ENCODE measurements around the gene EEFSEC.

EEFSEC gene

DNA sequence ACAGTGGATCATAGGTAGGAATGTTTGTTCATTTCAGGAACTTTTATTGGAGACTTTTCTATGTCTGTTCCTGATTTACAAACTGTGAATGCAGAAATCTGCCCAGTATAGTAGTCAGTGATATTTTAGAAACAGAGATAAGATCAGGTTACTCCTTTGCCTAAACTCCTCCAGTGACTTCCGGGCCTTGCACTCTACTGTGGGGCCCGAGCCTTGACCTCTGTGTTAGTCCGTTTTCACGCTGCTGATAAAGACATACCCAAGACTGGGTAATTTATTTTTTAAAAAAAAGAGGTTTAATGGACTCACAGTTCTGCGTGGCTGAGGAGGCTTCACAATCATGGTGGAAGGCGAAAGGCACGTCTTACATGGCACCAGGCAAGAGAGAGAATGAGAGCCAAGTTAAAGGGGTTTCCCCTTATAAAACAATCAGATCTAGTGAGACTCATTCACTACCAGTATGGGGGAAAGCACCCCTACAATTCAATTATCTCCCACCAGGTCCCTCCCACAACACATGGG lies 186.3 kb downstream of the EEFSEC start:
- peak; percentile 5 for DNase-seq

DNA sequence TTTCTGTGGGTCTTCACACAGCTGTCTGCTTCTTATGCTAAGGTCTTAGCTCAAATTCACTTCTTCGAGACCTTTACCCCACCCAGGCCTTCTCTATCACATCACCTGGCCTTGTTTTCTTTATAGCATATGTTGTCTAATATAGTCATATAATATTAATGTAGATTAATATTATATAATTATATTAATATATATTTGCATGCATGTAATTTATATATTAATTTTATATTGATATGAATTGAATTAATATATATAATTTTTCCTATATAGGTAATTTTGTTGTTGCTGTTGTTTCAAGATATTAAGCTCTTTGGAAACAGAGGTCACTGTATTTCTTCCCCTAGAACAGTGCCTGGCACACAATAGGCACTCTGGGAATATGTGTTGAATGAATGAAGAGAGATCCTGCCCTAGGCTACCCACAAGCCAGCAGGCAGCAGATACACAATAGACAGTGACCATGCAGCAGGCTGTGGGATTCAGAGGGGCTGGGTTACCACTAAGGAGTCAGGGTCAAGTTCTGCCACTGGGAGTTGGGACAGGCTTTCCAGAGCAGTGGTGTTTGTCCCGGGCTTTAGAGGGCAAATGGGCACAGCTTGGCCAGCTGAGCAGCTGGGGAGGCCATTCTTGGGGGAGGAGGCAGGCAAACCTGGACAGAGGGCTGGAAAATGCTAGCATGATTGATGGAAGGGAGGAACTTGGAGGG lies 187.1 kb downstream of the EEFSEC start:
- DNase-seq = no peak

DNA sequence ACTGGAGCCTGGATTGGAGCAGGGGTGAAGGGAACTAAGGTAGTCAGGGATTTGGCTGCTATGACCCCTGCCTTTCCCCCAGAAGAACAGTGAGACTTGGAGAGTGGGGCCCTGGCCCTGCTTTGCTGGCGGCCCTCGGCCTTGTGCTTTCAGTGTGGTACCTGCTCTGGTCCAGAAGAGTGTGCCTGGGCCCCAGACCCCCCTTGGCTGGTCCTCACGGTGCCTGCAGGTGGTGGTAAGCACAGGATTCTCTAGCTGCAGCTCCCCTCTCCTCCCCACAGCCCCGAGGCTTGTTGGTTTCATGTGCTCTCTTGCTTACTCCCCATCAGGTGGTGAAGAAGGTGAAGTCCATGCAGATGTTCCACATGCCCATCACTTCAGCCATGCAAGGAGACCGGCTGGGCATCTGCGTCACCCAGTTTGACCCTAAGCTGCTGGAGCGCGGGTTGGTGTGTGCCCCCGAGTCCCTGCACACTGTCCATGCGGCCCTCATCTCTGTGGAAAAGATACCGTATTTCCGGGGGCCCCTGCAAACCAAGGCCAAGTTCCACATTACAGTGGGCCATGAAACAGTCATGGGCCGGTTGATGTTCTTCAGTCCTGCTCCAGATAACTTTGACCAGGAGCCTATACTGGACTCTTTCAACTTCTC lies 187.7 kb downstream of the EEFSEC start:
- no peak for DNase-seq

DNA sequence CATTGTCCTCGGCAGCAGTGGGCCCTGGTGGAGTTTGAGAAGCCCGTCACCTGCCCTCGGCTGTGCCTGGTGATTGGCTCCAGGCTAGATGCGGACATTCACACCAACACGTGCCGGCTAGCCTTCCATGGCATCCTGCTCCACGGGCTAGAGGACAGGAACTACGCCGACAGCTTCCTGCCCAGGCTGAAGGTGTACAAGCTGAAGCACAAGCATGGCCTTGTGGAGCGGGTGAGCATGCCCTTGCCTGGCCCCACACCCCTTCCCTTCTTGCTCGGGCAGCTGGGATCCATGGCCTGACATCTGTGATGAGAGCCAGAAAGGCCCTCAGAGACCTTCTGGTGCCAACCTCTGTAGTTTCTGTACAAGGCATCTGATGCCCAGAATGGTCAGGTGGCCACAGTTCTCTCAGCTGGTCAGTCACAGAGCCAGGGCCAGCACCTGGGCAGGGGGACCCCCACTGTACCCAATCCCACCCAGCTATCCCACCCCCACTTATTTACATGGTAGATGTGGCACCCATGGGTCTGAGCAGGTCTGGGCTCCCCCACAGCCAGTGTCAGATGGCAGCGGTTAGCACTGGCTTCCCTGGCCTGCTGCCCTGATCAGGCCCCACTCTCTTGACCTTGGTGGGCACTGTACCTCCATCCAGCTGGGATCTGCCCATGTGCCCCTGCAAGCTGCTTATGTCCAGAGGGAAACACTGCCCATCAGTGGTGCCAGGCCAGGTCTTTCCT lies 188.5 kb downstream of the EEFSEC start:
- no peak for DNase-seq

DNA sequence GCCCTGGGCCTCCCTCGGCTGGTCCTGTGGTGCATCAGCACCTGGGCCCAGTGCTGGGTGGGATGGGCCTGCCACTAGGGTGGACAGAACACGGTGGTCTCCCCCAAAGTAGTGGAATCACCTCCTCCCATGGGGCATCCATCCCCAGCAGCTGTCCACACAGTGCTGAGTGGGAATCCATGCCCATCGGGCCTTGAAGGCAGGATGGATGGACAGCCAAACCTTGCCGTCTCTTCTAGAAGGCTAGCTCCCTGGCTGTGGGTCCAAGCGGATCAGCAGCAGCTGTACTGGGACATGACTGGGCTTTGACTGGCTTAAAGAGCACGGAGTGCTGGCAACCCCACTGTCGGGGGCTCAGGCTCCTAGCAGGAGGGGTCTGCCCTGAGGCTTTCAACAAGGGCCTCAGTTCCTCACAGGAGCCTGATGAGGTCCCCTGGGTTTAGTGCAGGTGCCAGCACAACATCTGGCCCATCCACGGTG lies 189.5 kb downstream of the EEFSEC start:
- DNase-seq = no peak

DNA sequence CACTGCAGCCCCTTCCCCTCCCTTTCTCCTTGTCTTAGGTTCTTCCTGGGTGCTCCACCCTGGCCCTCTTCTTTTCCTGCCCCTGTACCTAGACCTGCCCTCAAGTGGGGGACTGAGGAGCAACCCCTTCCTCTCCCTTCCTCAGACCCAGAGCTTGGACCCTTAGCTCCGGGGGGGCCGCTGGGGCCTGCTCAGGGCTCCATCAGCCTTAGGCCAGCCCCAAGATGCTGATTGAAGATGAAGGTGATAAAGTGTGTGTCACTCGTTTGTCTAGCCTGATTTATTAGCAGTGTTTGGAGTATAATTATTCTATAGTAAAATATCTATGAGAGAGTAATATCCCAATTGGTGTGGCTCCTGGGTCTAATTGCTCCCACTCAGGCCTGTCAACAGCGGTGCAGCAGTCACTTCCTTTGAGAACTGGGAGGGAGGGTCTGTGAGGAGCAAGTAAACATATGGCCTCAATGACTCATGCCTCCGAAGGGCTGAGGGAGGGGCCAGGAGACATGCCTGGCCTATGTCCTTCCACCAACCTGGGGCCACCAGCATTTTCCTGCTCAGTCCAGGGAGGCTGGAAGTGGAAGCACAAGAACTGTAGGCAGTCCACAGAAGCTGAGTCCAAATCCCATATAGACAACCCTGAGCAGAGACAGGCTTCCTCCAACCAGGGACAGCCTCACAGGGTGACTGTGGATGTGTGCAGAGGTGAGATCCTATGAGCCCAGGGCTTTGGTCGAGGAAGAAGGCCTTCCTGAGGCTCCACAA lies 190.2 kb downstream of the EEFSEC start:
- DNase-seq = no peak

DNA sequence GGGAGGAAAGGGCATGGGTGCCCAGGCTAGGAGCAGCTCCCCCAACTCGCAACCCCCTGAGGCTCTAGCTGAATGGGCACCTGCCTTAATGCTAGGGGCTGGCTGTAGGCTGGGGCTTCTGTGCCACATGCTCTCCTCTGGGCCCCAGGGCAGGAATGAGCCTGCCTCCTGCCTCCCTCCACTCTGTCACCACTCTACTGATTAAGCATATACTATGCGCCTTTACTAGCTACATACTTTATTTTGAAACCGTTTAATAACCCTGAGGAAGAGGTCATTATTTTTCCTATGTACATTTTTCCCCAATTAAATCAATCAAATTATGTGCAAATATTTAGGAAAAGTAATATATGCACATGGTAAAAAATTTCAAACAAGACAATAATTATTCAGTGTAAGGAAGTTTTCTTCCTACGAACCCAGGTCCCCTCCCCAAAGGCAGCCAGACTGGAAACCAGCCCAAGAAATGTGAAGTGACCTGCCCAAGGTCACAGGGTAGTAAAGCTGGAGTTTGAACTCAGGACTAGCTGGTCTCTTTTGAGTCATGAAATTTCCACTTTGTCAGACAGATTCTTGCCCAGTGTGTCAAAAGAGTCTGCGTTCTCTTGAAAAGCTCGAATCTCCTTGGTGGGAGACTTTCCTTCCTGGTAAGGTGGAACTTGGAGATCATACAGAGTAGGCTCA lies 190.9 kb downstream of the EEFSEC start:
- DNase-seq = no peak

DNA sequence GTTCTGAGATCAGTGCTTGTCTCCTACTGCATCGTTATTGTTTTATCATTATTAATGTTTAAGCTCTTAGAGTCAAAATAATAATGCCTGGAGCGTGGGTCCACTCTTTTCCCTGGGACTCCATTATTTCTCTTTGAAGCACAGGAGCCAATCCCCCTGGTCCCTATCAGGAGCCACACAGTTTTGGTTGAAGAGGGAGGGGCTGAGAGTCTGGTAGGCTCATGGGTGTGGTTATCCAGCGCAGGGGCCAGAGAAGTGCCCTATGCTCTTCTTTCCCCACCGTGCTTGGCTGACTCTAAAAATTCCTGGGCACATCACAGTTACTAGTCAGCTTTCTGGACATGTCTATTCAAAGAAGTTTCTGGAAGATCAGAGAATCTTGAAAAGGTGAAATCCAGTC lies 191.9 kb downstream of the EEFSEC start:
- no peak for DNase-seq

DNA sequence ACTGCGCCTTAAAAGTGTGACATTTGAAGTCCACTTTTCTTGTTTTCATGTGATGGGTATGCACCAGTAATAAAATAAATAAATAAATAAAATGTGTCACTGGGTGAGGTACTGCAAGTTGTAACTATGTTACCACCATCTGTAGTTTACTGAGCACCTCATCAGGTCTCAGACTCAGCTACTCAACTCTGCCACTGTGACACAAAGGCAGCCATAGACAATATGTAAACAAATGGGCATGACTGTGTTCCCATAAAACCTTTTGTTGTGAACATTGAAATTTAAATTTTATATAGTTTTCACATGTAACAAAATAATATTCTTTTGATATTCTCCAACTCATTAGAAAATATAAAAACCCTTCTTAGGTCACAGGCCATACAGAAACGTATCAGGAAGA lies 193.3 kb downstream of the EEFSEC start:
- DNase-seq = no peak

DNA sequence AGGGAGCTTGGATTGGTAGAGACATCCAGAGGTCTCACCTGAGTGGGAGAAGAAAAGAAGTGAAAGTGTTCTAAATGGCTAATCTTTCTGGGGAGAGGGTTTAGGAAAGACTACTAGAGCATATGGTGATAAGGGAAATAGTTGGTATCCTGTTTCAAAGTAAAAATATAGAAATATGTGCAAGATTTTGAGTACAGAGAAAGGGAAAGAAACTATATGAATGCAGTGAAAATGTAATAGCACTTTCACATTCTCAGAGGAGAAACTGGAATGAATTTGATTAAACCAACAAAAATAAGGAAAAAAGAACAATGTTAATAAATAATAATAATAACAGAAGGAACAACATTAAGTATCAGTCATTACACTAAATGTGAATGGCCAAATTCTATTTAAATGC lies 194.0 kb downstream of the EEFSEC start:
- DNase-seq = no peak

DNA sequence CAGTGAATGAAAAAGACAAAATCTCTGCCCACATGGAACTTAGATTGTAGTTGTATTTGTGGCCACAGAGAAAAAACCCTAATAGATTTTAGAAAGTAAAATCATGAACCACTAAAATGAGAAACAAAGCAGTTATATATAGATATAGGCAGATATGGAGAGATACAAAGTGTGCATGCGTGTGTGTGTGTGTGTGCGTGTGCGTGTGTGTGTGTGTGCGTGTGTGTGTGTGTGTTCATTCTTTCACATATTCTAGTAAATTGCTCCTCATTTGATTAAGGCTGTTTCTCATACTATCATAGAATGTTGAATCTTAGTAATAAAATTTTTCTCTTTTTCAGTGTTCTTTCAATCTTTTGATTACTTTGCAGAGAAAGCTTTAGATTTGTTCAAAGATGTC lies 194.8 kb downstream of the EEFSEC start:
- DNase-seq = no peak

DNA sequence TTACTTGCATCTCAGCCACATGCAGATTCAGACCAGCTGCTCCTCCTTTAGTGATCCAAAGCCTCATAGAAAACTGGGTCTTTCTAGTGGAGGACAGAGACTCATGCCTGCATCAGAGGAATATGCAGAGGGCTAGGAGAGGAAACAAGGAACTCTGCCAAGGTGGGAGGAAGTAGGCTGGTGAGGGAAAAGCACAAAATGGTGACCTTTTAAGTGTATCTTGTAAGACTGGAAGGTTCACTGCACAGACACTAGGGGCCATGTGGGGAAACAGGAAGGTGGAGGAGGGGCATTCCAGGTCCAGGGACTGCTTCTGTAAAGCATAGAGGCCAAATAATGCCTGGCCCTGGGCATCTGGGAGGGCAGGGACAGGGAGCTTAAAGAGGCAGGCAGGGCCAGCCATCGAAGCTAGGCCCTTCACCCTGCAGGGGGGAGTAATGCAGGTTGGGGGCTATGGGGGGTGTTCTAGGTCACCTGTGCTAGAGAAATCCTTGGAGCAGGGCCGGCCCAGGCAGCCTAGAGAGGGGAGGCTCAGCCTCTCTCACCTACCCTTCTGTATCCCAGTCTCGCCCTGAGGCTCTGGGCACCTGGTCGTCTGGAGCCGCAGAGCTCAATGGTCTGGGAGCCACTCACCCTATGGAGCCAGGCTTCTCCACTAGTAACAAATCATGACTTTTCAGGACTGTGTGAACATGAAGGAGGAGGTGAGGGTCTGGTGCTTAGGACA lies 195.7 kb downstream of the EEFSEC start:
- no peak for DNase-seq

DNA sequence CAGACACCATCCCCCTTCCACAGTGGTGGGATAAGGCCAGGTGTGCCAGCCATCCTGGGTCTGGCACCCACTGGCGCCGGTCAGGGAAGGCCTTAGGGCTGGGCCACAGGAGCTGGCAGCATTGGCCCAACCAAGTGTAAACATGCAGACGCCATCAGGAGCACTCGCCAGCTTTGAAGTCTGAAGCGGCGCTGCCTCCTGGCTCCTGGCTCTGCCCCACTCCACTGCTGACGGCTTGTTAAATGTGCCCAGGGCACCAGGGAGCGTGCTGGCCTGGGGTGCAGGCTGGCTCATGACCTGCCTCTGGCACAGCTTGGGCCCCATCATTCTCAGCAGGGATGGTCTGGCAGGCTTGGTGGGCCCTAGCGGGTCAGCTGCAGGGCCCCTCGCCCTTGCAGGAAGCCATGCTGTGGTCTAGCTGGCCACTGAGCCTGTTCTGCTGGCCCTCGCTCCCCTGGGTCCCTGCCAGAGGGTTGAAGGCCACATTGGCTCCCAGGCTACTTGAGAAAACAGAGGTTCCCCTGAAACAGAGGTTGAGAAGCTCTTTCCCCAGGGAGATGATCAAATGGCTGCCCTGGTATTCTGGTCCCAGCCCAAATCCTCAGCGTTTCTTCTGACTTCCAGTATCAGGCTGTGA lies 196.8 kb downstream of the EEFSEC start:
- no peak for DNase-seq

DNA sequence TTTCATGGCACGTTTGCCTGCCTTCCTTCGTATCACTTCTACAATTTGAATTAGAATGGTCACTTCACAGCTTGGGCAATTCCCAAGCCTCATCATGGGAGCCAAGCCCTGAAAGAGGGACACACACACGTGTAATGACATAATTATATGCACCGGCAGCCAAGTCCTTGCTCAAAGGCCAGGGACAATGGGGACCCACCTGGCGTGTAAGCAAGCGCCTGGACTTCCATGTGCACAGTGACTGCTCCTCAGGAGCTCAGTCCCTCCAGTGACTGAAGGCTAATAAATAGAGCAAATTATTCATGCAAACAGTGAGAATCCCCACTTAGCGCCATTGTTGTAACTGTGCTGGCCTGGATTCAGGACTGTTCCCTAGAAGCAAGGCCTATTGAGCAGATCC lies 198.3 kb downstream of the EEFSEC start:
- DNase-seq = no peak

DNA sequence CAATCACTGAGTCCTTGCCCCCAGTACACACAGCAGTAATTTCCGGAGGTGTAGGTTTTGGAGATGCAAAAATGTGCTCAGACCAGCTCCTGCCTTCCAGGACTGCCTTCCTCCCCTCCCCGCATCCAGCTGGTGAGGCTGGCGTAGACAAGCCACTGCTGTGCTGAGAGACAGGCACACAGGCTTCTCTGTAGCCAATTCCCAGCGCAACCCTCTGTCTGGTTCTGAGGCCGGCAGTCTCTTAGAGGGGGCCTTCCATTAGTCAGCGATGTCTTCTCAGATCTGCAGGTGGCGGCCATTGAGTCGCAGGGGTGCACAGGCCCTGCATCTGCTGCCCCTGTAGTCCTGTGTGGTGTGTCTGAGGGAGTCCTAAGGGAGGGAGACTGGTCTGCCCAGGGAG lies 199.0 kb downstream of the EEFSEC start:
- no peak for DNase-seq

DNA sequence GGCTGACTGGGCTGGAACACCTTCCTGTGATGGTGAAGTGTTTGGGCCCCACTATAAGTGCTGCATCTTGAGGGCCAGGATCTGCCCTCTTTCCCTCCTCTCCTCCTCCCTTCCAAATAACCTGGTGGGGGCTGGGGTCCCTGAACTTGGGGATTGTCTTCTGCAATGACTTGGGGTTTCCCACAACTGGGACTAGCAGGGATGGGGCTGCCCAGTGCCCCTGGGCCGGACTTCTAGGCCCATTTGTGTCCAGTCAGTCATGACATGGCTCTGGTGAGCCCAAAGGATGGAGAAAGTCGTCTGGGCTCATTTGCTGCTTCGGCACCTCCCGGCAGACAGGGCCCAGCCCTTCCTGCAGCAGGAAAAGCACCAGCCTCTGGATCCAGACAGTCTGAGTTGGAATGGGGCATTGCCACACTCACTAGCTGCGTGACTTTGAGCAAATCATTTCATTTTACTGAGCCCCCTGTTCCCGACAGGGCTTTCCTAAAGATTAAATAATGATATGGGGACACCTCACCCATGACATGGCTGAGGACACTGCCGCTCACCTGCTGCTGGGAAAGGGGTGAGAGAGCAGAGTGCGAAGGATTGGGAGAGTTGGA lies 200.2 kb downstream of the EEFSEC start:
- DNase-seq = no peak

DNA sequence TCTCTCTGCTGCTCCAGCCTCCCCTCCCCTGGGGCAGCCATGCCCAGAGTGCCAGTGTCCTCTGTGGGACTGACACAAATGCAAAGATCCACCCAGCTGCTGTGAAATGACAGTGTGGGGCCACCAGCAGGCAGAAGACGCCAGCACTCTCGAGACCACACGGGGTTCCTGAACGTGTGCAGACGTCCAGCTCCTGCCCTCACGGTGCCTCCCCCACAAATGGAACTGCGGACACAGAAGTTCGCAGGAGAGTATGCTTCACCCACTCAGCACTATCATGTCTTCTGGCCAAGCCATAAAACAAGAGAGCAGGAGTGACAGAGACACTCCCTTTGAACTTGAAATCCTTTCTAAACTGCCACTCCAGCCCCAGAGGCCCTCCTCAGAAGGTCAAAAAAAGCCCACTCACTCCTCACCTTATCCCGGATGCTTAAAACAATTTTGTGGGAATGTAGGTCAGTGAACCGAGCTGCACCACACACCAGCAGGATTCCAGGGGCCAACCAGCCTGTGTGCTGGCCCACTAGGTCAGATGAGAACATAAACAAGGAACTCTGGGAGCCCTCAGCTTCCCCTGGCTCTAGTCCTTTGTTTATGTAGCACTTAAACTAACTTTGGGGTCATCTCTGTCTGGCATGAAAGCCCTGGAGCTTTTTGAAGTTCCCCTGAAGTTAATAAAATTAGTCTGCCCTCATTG lies 200.9 kb downstream of the EEFSEC start:
- DNase-seq = no peak

DNA sequence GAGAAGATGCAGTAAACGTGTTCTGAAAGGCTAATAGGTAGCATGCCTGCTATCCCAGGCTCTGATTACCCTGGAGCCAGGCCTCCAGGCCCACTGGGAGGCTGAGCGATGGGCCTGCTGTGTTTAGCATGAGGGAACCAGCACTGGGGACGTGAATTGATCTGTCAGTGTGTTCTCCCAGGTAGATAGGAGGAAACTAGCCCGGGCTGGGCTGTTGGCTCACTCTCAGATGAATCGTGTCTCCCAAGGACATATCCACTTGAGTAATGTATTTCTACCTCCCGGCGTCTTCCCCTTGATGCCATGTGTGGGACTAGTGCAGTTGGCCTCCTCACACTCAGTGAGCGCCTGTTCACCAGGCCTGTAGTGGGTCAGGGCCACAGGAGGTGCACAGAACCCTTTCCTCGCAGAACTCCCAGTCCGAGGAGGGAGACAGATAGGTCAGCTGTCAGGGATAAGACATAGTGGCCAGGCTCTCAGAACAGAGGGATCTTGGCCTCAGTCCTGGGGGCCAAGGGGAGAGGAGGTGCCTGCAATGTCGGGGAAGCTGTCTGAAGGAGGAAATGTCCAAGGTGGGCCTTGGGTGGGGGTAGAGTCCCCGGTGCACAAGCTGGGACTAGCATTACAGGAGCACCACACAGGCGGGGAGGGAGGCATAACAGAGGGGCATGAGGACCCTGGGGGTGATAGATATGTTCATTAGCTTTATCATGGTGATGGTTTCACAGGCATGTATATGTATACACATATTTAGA lies 201.7 kb downstream of the EEFSEC start:
- DNase-seq = no peak

DNA sequence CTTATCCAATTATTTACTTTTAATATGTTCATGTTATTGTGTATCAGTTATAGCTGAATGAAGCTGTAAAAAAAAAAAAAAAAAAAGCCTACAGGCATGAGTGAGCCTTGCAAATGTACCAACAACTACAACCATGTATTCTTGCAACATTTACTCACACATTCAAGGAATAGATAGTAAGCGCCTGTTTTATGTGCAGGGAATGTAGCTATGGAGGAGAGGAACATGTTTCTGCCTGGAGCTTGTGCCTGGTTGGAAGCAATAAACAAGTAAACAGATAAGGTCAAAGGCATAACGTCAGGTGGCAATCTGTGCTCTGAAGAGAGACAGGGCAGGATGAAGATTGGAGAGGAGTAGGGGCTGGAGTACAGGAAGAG lies 202.2 kb downstream of the EEFSEC start:
- no peak for DNase-seq
